Muscle layer of duodenum (tissue), 2 donors: ENCODE data around the gene NHSL2.
A peak's percentile ranks its signal among the peaks of the same experiment; 100 is the strongest.

Experiments used
- H3K27ac ChIP-seq: one replicate; pipeline ENCODE4 v1.7.0; 2013; ENCODE audit warnings: mild to moderate bottlenecking, low read length
- H3K27me3 ChIP-seq: one replicate; pipeline ENCODE4 v1.7.0; 2013; ENCODE audit warnings: low read depth, mild to moderate bottlenecking, control low read depth, low read length
- H3K36me3 ChIP-seq, 2 donors: one replicate each; pipeline ENCODE4 v1.7.0; 2013; ENCODE audit warnings: low read length in 2 of 2, control low read depth in 1 of 2, mild to moderate bottlenecking in 1 of 2; ENCODE audit not compliant: insufficient read depth in 2 of 2, control insufficient read depth in 1 of 2
- H3K4me1 ChIP-seq, 2 donors: one replicate each; pipeline ENCODE4 v1.7.0; 2013; ENCODE audit warnings: low read length in 2 of 2, mild to moderate bottlenecking in 2 of 2, control low read depth in 1 of 2, moderate library complexity in 1 of 2; ENCODE audit not compliant: insufficient read depth in 2 of 2, control insufficient read depth in 1 of 2
- H3K4me3 ChIP-seq, 2 donors: one replicate each; pipeline ENCODE4 v1.7.0; 2013; ENCODE audit warnings: low read length in 2 of 2, low read depth in 1 of 2, mild to moderate bottlenecking in 1 of 2
- H3K9me3 ChIP-seq, 2 donors: one replicate each; pipeline ENCODE4 v1.7.0; 2013; ENCODE audit warnings: low read length in 2 of 2, control low read depth in 1 of 2, mild to moderate bottlenecking in 1 of 2; ENCODE audit not compliant: control insufficient read depth in 1 of 2
- donor health status: healthy.

NHSL2 gene

GRCh38 chrX:72031118-72031517, 120.5 kb downstream of the NHSL2 start:
- no peaks in the 10 kb centered on the region for H3K36me3 ChIP-seq
- no peak overlapping the region for H3K27ac ChIP-seq
- H3K9me3 ChIP-seq = no peaks in the 10 kb centered on the region

GRCh38 chrX:72031634-72032033, 121.0 kb downstream of the NHSL2 start:
- H3K36me3 ChIP-seq = no peaks in the 10 kb centered on the region
- no peaks in the 10 kb centered on the region for H3K9me3 ChIP-seq
- H3K27me3 ChIP-seq = no peaks in the 10 kb centered on the region
- no peak overlapping the region for H3K4me3 ChIP-seq
- peaks cover 0 to 16% of the 10 kb centered on the region in 2 donors for H3K4me1 ChIP-seq
- H3K27ac ChIP-seq = no peak overlapping the region

More at GRCh38 chrX:72031118-72031517, 120.5 kb downstream of the NHSL2 start:
- Histone ChIP-seq H3K4me3 (no peak overlapping the region), H3K27me3 (no peaks in the 10 kb centered on the region), H3K4me1 (peaks cover 0 to 16% of the 10 kb centered on the region in 2 donors)

DNA sequence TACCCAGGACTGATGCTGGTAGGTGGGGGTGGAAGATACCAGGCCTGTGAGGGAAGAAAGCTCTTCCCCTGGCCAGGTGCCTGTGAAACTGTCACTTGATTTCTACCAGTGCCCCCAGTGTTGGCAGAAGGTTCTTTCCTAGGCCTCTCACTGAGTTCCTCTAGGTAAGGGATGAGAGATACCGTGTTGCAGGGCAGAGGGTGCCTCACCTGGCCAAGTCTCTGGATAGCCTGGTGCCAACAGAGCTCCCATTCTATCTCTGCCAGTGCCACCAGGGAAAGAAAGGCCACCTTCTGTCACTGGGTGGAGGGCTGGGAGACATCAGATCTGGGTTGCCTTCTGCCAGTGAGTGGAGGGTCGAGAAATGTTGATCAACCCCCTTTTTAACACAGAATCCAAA, 127.0 kb downstream of the NHSL2 start:
- H3K36me3 ChIP-seq = no peaks in the 10 kb centered on the region
- H3K27me3 ChIP-seq = no peaks in the 10 kb centered on the region
- no peak overlapping the region for H3K27ac ChIP-seq
- peaks cover 4 to 17% of the 10 kb centered on the region in 2 donors for H3K4me1 ChIP-seq
- H3K9me3 ChIP-seq = no peaks in the 10 kb centered on the region
- no peak overlapping the region for H3K4me3 ChIP-seq

DNA sequence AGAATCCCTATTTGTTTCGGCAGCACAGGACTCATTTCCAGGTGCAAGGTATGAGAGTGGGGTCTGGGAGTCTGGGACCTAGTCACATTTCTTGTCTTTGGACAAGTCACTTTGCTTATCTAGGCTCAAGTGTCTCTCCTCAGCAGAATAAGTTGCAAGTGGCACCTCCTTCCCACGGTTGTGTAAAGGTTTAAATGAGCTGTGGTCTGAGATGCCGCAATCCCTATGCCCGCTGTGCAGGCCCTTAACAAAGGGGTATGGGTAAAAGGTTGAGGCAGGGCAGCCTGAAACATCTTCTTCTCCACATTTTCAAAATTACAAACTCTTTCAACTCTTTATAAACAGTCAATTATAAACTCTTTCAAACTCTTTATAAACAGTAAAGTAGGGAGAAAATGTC, 127.4 kb downstream of the NHSL2 start:
- Histone ChIP-seq H3K36me3 (no peaks in the 10 kb centered on the region), H3K4me3 (no peak overlapping the region), H3K27me3 (no peaks in the 10 kb centered on the region), H3K4me1 (peaks cover 8 to 21% of the 10 kb centered on the region in 2 donors), H3K27ac (no peak overlapping the region), H3K9me3 (no peaks in the 10 kb centered on the region)

DNA sequence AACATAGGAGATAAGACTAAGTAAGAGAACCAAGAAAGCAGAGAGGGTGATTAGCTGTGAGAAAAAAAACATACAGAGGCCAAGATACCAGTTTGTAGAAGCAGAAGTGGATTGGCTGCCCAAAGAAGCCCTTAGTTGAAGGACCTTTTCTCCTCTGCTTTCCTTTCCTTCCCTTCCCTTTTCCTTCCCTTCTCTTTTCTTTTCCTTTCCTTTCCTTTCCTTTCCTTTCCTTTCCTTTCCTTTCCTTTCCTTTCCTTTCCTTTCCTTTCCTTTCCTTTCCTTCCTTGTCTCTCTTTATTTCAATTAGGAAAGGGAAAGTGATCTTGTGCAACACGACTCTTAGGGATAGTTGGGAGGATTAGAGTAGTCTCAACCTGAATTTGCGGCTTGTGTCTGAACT, 128.2 kb downstream of the NHSL2 start:
- H3K4me1 ChIP-seq = peaks cover 8 to 22% of the 10 kb centered on the region in 2 donors
- H3K4me3 ChIP-seq = no peak overlapping the region
- no peak overlapping the region for H3K27ac ChIP-seq
- no peaks in the 10 kb centered on the region for H3K9me3 ChIP-seq
- H3K27me3 ChIP-seq = no peaks in the 10 kb centered on the region
- no peaks in the 10 kb centered on the region for H3K36me3 ChIP-seq

DNA sequence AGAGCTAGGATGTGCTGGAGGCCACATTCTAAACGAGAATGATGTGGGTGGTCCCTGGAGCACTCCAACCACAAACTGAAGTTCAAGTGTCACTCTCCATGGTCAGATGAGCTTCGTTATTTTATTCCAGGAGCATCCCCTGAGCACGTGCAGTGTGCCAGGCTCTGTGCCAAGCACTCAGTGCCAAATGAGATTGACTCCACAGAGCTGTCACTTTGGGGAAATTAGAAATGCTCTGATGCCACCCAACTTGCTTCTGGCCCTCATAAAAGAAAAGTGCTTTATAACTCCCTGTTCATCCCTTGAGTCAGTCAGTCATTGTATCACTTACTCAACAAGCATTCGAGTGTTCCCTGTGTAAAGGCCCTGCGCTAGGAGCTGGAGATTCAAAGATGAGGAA, 129.9 kb downstream of the NHSL2 start:
- H3K9me3 ChIP-seq = no peaks in the 10 kb centered on the region
- peaks cover 8 to 22% of the 10 kb centered on the region in 2 donors for H3K4me1 ChIP-seq
- H3K4me3 ChIP-seq = no peak overlapping the region
- H3K36me3 ChIP-seq = no peaks in the 10 kb centered on the region
- H3K27ac ChIP-seq = no peak overlapping the region
- no peaks in the 10 kb centered on the region for H3K27me3 ChIP-seq

GRCh38 chrX:72041176-72041575, 130.5 kb downstream of the NHSL2 start:
- H3K27me3 ChIP-seq = no peaks in the 10 kb centered on the region
- no peaks in the 10 kb centered on the region for H3K36me3 ChIP-seq
- H3K9me3 ChIP-seq = no peaks in the 10 kb centered on the region
- H3K4me3 ChIP-seq = no peak overlapping the region
- H3K27ac ChIP-seq = peak overlapping the region; percentile 51
- peaks cover 8 to 25% of the 10 kb centered on the region in 2 donors for H3K4me1 ChIP-seq

DNA sequence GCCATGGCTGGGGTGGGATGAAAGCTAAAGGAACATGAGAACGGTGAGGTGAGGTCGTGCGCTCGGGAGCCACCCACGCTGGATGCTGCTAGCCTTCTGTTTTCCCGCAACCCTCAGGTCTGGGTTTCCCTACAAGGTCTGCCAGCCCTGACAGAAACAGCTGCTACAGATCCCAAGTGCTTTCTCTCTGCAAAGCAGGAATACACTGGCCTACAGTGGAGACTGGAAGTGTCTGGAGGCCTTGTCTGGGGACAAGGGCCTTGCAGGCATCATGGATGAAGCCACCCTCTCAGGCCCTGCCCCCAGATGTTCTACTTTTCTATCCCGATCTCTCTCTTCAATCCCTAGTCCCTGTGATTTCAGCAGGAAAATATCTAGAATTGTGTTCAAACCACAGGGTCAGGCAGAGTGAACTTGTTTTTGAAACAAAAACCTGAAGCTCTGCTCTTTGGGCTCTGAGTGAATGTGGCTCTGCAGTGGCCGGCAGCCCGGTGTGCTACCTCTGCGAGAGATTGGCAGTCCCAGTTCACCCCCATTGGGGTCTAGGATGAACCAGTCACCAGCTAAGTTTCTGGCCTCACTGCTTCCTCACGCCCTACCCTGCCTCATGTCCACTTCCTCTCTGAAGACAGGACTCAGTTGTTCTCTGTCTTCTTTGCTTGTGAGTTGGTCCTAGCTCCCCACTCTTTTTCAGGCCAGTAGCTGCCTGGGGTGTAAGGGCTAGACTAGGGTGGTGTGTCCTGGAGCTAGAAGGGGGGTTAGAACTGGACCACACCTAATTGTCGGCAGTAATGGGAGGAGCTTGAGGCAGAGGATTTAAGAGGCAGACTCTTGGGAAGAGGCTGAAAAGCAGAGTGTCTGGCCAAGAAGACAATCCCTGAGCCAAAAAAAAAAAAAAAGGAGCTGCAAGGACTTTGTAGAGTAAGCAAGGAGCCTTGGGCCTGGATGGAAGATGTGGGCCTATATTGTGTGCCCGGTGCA, 131.5 kb downstream of the NHSL2 start:
- no peaks in the 10 kb centered on the region for H3K27me3 ChIP-seq
- H3K36me3 ChIP-seq = no peaks in the 10 kb centered on the region
- no peaks in the 10 kb centered on the region for H3K9me3 ChIP-seq
- no peak overlapping the region for H3K4me3 ChIP-seq
- peaks cover 8 to 35% of the 10 kb centered on the region in 2 donors for H3K4me1 ChIP-seq
- peak overlapping the region; percentile 51 for H3K27ac ChIP-seq

DNA sequence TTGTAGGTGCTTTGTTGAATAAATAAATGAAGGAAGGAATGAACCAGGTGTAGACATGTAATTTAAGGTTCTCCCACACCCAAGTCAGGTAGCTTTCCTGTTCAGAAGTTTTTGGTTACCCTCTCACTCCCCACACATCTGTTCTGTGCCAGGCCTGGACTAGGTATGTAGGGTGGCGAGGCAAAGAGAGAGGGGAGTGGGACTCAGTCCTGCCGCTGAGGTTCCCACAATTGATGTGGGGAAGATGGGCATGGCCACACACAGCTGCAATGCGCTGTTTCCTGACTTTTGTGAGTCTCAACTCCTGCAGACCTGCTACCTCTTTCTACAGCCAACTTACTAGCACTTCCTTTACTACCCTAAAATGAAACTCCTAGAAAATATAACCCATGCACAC, 132.2 kb downstream of the NHSL2 start:
- Histone ChIP-seq H3K4me1 (peaks cover 8 to 36% of the 10 kb centered on the region in 2 donors), H3K27me3 (no peaks in the 10 kb centered on the region), H3K4me3 (no peak overlapping the region), H3K27ac (peak overlapping the region; percentile 43), H3K9me3 (no peaks in the 10 kb centered on the region), H3K36me3 (no peaks in the 10 kb centered on the region)

DNA sequence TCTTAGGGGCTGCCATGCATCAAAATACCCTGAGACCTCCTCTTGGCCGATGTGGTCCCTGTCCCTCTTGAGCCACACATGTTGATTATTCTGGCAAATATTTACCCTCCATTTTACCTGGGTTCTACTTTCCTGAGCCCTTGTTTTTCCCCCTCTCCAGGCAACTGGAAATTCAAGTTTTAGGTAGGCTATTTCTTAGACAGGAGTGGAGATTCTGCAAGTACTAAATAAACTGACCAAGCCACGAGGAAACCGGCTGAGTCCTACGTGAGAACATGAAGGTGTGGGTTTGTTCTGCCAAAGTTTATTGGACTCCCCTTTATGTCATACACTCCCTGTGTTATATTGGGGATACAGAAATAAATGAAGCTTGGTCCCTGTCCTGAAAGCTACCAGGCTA, 133.0 kb downstream of the NHSL2 start:
- H3K9me3 ChIP-seq = no peaks in the 10 kb centered on the region
- peaks cover 8 to 35% of the 10 kb centered on the region in 2 donors for H3K4me1 ChIP-seq
- H3K36me3 ChIP-seq = no peaks in the 10 kb centered on the region
- H3K27ac ChIP-seq = no peak overlapping the region
- H3K27me3 ChIP-seq = no peaks in the 10 kb centered on the region
- H3K4me3 ChIP-seq = no peak overlapping the region

GRCh38 chrX:72045141-72045540, 134.5 kb downstream of the NHSL2 start:
- Histone ChIP-seq H3K9me3 (no peaks in the 10 kb centered on the region), H3K36me3 (no peaks in the 10 kb centered on the region), H3K4me3 (no peak overlapping the region), H3K27me3 (no peaks in the 10 kb centered on the region), H3K4me1 (peaks cover 11 to 35% of the 10 kb centered on the region in 2 donors), H3K27ac (no peak overlapping the region)
